HG03103 (cell line): Measurements from ENCODE around the gene MYBPHL.

Source experiments
- ATAC-seq: cut with Tn5 transposase; IDR thresholded peaks from one replicate; pipeline ENCODE4 v1.9.1; 2021; ENCODE audit warnings: low read depth; ENCODE audit not compliant: unreplicated experiment

MYBPHL gene

GRCh38 chr1:109281680-109282496 is 24.9 kb downstream of the MYBPHL start:
- ATAC-seq, result no peak

- ATAC-seq, result no peak
These were observed 25.9 kb downstream of the MYBPHL start for GRCh38 chr1:109280862-109281261.

- ATAC-seq, result no peak
These were observed 27.1 kb downstream of the MYBPHL start for GRCh38 chr1:109279615-109280278.

- ATAC-seq, result peak; percentile 67
These were observed 29.2 kb downstream of the MYBPHL start for GRCh38 chr1:109277434-109278204.

GRCh38 chr1:109275706-109276345 is 31.0 kb downstream of the MYBPHL start:
- no peak for ATAC-seq

GRCh38 chr1:109274533-109275476 is 32.0 kb downstream of the MYBPHL start:
- ATAC-seq, result no peak

GRCh38 chr1:109273570-109274288 is 33.1 kb downstream of the MYBPHL start:
- no peak for ATAC-seq

GRCh38 chr1:109272831-109273547 is 33.8 kb downstream of the MYBPHL start:
- ATAC-seq, result no peak

- no peak for ATAC-seq
These were observed 34.6 kb downstream of the MYBPHL start for GRCh38 chr1:109272021-109272799.

- ATAC-seq, result no peak
These were observed 35.4 kb downstream of the MYBPHL start for GRCh38 chr1:109271458-109271857.

- no peak for ATAC-seq
These were observed 36.0 kb downstream of the MYBPHL start for GRCh38 chr1:109270623-109271317.

- no peak for ATAC-seq
These were observed 36.7 kb downstream of the MYBPHL start for GRCh38 chr1:109269981-109270622.

GRCh38 chr1:109269212-109269980 is 37.4 kb downstream of the MYBPHL start:
- no peak for ATAC-seq

- no peak for ATAC-seq
These were observed 38.2 kb downstream of the MYBPHL start for GRCh38 chr1:109268431-109269211.

- no peak for ATAC-seq
These were observed 39.0 kb downstream of the MYBPHL start for GRCh38 chr1:109267743-109268300.
